Right lobe of liver (tissue), 4 donors: Measurements from ENCODE around the gene CDIP1.

Experiments used
- CTCF ChIP-seq, 4 donors: fragments of 200-600 bp in 3 of 4; fragments of 450-650 bp in 1 of 4; IDR thresholded peaks; one replicate each; pipeline versions ENCODE4 v1.5.1 to v1.8.0; 2016 to 2022; ENCODE audit warnings: antibody characterized with exemption in 4 of 4, mild to moderate bottlenecking in 2 of 4
- POLR2A ChIP-seq: fragments of 450-650 bp; IDR thresholded peaks from one replicate; pipeline ENCODE4 v1.6.1; 2017; ENCODE audit warnings: antibody characterized with exemption, mild to moderate bottlenecking
- donor health status: DM: no; HTN: no; CAD: no.
- donor health status: DM: no; HTN: no; CAD: no.
- donor health status: DM: no; HTN: yes; CAD: no.

- TF ChIP-seq CTCF (IDR thresholded peaks at IDR 0.05) = no peak
- TF ChIP-seq POLR2A = no peak
These were observed 66.7 kb downstream of the CDIP1 start for GRCh38 chr16:4471869-4472268.
